ENCODE data around the gene ACTRT3.
A peak's percentile ranks its signal among the peaks of the same experiment; 100 is the strongest.

Gene ACTRT3

GRCh38 chr3:169769287-169770181 is at the start of gene ACTRT3:
Gene ACTRT3 (minus strand): TSS chr3:169769561. CDS start chr3:169769520, 41 bp downstream.
- Histone ChIP-seq H3K27ac (peak within 1 kb of the TSS; percentile 53), H3K9me3 (no peaks in the 10 kb centered on the region), H3K27me3 (peaks cover 6% of the 10 kb centered on the region), H3K36me3 (peaks cover under 1% of the 10 kb centered on the region), H3K4me3 (ENCODE audit: low read depth in 1 of 2, low read length in 1 of 2) (peak within 1 kb of the TSS; percentile 50 to 60), H3K4me1 (ENCODE audit: control insufficient read depth in 1 of 2, insufficient read depth in 1 of 2, low read depth in 1 of 2, low read length in 1 of 2) (peaks cover 35 to 38% of the 10 kb centered on the region in 2 experiments)
- no peak for TF ChIP-seq CTCF (IDR thresholded peaks at IDR 0.05)

DNA sequence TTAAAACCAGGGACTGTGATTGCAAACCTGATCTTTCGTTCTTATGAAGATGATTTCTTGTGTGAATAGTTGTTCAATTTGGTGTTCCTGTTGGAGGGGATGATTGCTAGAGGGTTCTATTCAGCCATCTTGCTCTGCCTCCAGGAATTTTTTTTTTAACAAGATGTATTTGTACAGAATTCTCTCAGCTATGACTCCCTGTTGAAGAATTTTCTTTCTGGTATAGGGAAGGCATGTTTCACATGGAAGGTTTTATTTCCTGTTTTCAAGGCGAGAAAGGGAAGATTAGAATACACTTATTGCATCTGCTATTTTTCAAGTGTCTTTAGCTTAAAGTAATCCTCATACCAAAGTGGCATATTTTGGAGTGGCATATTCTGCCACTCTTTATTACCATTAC is 49.0 kb upstream of the ACTRT3 start:
- Histone ChIP-seq H3K36me3 (no peaks in the 10 kb centered on the region), H3K4me1 (ENCODE audit: control insufficient read depth in 1 of 2, insufficient read depth in 1 of 2, low read depth in 1 of 2, low read length in 1 of 2) (peaks cover 10% of the 10 kb centered on the region in 2 experiments)
- TF ChIP-seq CTCF (IDR thresholded peaks at IDR 0.05) = no peak

DNA sequence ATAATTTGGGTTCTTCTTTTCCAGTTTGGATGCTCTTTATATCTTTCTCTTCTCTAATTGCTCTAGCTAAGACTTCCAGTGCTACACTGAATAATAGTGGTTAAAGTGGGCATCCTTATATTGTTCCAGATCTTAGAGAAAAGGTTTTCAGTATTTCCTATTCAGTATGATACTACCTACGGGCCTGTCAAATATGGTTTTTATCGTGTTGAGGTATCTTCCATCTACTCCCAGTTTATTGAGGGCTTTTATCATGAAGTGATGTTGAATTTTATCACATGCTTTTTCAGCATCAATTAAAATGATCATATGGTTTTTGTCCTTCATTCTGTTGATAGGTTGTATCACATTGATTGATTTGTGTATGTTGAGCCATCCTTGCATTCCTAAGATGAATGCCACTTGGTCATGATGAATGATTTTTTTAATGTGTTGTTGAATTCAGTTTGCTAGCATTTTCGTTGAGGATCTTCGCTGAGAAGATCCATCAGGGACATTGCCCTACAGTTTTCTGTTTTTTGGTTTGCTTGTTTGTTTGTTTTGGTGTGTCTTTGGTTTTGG is 46.3 kb upstream of the ACTRT3 start:
- H3K9me3 ChIP-seq = no peaks in the 10 kb centered on the region
- H3K36me3 ChIP-seq = no peaks in the 10 kb centered on the region
- H3K4me3 ChIP-seq (ENCODE audit: low read depth in 1 of 2, low read length in 1 of 2) = no peak overlapping the region
- no peak overlapping the region for H3K27ac ChIP-seq
- H3K27me3 ChIP-seq = peaks cover 12% of the 10 kb centered on the region
- H3K4me1 ChIP-seq (ENCODE audit: control insufficient read depth in 1 of 2, insufficient read depth in 1 of 2, low read depth in 1 of 2, low read length in 1 of 2) = peaks cover 29 to 31% of the 10 kb centered on the region in 2 experiments
- TF ChIP-seq CTCF (IDR thresholded peaks at IDR 0.05) = no peak

More for the DNA sequence above, 49.0 kb upstream of the ACTRT3 start:
- H3K9me3 ChIP-seq = no peaks in the 10 kb centered on the region
- no peak overlapping the region for H3K4me3 ChIP-seq (ENCODE audit: low read depth in 1 of 2, low read length in 1 of 2)
- H3K27me3 ChIP-seq = no peaks in the 10 kb centered on the region
- H3K27ac ChIP-seq = no peak overlapping the region

DNA sequence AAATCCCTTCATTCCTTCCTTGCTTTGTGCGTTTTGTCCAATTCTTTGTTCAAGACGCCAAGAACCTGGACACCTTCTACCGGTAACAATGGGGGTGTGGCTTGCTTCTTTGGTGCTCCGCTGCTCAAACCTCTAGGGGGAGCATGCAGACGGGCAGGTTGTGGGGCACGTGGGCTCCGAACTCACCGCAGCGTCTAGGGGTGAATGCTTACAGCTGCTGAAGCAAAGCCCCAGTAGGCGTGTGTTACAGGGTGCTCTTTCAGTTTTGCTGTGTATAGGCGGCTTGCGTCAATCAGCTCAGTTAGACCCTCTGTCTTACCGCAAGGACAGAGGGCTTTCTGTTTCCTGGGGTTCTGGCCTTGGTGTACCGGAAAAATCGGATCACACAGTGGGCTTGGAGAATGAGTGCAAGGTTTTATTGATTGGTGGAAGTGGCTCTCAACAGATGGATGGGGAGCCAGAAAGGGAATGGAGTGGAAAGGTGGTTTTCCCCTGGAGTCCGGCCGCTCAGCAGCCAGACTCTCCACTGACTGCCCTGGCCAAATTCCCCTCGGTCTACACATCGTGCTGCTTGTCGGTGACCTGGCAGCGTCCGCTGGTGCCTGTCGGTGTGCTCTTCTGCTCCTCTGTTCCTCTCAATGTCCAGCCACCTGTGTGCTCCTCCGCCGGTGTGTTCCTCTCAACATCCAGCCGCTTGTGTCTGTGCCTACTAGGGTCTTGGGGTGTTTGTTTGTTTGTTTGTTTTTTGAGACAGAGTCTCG is 44.6 kb upstream of the ACTRT3 start:
- Histone ChIP-seq H3K9me3 (no peaks in the 10 kb centered on the region), H3K27me3 (peaks cover 12% of the 10 kb centered on the region), H3K4me1 (ENCODE audit: control insufficient read depth in 1 of 2, insufficient read depth in 1 of 2, low read depth in 1 of 2, low read length in 1 of 2) (peaks cover 29 to 31% of the 10 kb centered on the region in 2 experiments), H3K4me3 (ENCODE audit: low read depth in 1 of 2, low read length in 1 of 2) (peak overlapping the region; percentile 61 to 66), H3K27ac (no peak overlapping the region), H3K36me3 (no peaks in the 10 kb centered on the region)
- no peak for TF ChIP-seq CTCF (IDR thresholded peaks at IDR 0.05)

GRCh38 chr3:169813278-169813677 is 43.9 kb upstream of the ACTRT3 start:
- no peak for TF ChIP-seq CTCF (IDR thresholded peaks at IDR 0.05)
- peaks cover 29 to 31% of the 10 kb centered on the region in 2 experiments for H3K4me1 ChIP-seq (ENCODE audit: control insufficient read depth in 1 of 2, insufficient read depth in 1 of 2, low read depth in 1 of 2, low read length in 1 of 2)
- H3K27me3 ChIP-seq = peaks cover 12% of the 10 kb centered on the region
- peak overlapping the region; percentile 61 to 66 for H3K4me3 ChIP-seq (ENCODE audit: low read depth in 1 of 2, low read length in 1 of 2)
- no peaks in the 10 kb centered on the region for H3K9me3 ChIP-seq
- H3K27ac ChIP-seq = no peak overlapping the region
- H3K36me3 ChIP-seq = no peaks in the 10 kb centered on the region

Measured in neutrophil (primary cell).